Mesenchymal stem cell (in vitro differentiated cells and primary cell): ENCODE measurements around the gene TRIM46.

Experiments
- DNase-seq: peaks from one replicate; pipeline ENCODE4 v3.0.0-alpha.2; 2013
- H2AFZ ChIP-seq: one replicate; pipeline ENCODE4 v1.6.1; 2013; ENCODE audit warnings: low read depth, mild to moderate bottlenecking, control low read depth, inconsistent platforms, low read length, moderate library complexity
- H2AK5ac ChIP-seq: 2 replicates; pipeline ENCODE4 v1.6.1; 2013; ENCODE audit warnings: low read length, moderate library complexity, mild to moderate bottlenecking, inconsistent platforms; ENCODE audit not compliant: severe bottlenecking
- H2BK120ac ChIP-seq: one replicate; pipeline ENCODE4 v1.6.1; 2013; ENCODE audit warnings: low read depth, mild to moderate bottlenecking, inconsistent platforms, low read length, moderate library complexity
- H2BK12ac ChIP-seq, 2 experiments: one replicate each; pipeline ENCODE4 v1.6.1; 2013; ENCODE audit warnings: inconsistent platforms in 2 of 2, low read length in 2 of 2, mild to moderate bottlenecking in 2 of 2, moderate library complexity in 2 of 2, control low read depth in 1 of 2
- H2BK15ac ChIP-seq: one replicate; pipeline ENCODE4 v1.6.1; 2013; ENCODE audit warnings: mild to moderate bottlenecking, low read depth, inconsistent platforms; ENCODE audit not compliant: poor library complexity, severe bottlenecking
- H2BK5ac ChIP-seq: 2 replicates; pipeline ENCODE4 v1.6.1; 2013; ENCODE audit warnings: low read depth, mild to moderate bottlenecking, low read length, control low read depth, inconsistent platforms; ENCODE audit not compliant: poor library complexity, severe bottlenecking
- H3K14ac ChIP-seq, 2 experiments: one replicate each; pipeline ENCODE4 v1.6.1; 2013; ENCODE audit warnings: inconsistent platforms in 2 of 2, low read length in 2 of 2, control low read depth in 1 of 2, mild to moderate bottlenecking in 1 of 2, moderate library complexity in 1 of 2
- H3K18ac ChIP-seq, 2 experiments: one replicate each; pipeline ENCODE4 v1.6.1; 2013; ENCODE audit warnings: inconsistent platforms in 2 of 2, low read length in 2 of 2, control low read depth in 1 of 2, low read depth in 1 of 2, mild to moderate bottlenecking in 1 of 2
- H3K23ac ChIP-seq, 2 experiments: one replicate each; pipeline ENCODE4 v1.6.1; 2013; ENCODE audit warnings: inconsistent platforms in 2 of 2, low read length in 2 of 2, mild to moderate bottlenecking in 2 of 2, moderate library complexity in 2 of 2, control low read depth in 1 of 2
- H3K27ac ChIP-seq: 2 replicates; pipeline ENCODE4 v1.5.1; 2013; ENCODE audit warnings: mild to moderate bottlenecking, moderate library complexity, low read length, control low read depth, inconsistent platforms; ENCODE audit not compliant: poor library complexity, severe bottlenecking
- H3K27me3 ChIP-seq, 2 experiments: 2 replicates each; pipeline versions ENCODE4 v1.6.1 to v1.7.0; 2013; ENCODE audit warnings: low read length in 2 of 2, mild to moderate bottlenecking in 2 of 2, moderate library complexity in 2 of 2, control low read depth in 1 of 2, inconsistent platforms in 1 of 2; ENCODE audit not compliant: control insufficient read depth in 1 of 2, insufficient read depth in 1 of 2
- H3K36me3 ChIP-seq, 2 experiments: 2 replicates each; pipeline versions ENCODE4 v1.6.1 to v1.7.0; 2013; ENCODE audit warnings: low read length in 2 of 2, control low read depth in 1 of 2, inconsistent platforms in 1 of 2, low read depth in 1 of 2, mild to moderate bottlenecking in 1 of 2; ENCODE audit not compliant: insufficient read depth in 2 of 2, control insufficient read depth in 1 of 2
- H3K4ac ChIP-seq, 2 experiments: one replicate each; pipeline ENCODE4 v1.6.1; 2013; ENCODE audit warnings: inconsistent platforms in 2 of 2, low read length in 2 of 2, mild to moderate bottlenecking in 2 of 2, moderate library complexity in 2 of 2, control low read depth in 1 of 2, low read depth in 1 of 2
- H3K4me1 ChIP-seq: 2 replicates; pipeline ENCODE4 v1.6.1; 2013; ENCODE audit warnings: low read depth, low read length, control low read depth; ENCODE audit not compliant: control insufficient read depth, insufficient read depth
- H3K4me2 ChIP-seq: 2 replicates; pipeline ENCODE4 v1.6.1; 2013; ENCODE audit warnings: low read length, mild to moderate bottlenecking, inconsistent platforms; ENCODE audit not compliant: poor library complexity, severe bottlenecking
- H3K4me3 ChIP-seq, 2 experiments: 2 replicates each; pipeline versions ENCODE4 v1.5.1 to v1.7.0; 2013; ENCODE audit warnings: low read length in 2 of 2, mild to moderate bottlenecking in 2 of 2, control low read depth in 1 of 2, low read depth in 1 of 2; ENCODE audit not compliant: insufficient read depth in 1 of 2
- H3K79me1 ChIP-seq: replicated peaks from 2 replicates; pipeline ENCODE4 v1.6.1; 2013; ENCODE audit warnings: mild to moderate bottlenecking, control low read depth, low read length, inconsistent platforms; ENCODE audit not compliant: poor library complexity, severe bottlenecking
- H3K9ac ChIP-seq: 2 replicates; pipeline ENCODE4 v1.7.0; 2013; ENCODE audit warnings: mild to moderate bottlenecking, low read length, moderate library complexity
- H3K9me3 ChIP-seq: 2 replicates; pipeline ENCODE4 v1.7.0; 2013; ENCODE audit warnings: mild to moderate bottlenecking, low read length; ENCODE audit not compliant: control insufficient read depth
- H4K8ac ChIP-seq: one replicate; pipeline ENCODE4 v1.6.1; 2013; ENCODE audit warnings: inconsistent platforms, mild to moderate bottlenecking, low read length, moderate library complexity
- H4K91ac ChIP-seq: one replicate; pipeline ENCODE4 v1.6.1; 2013; ENCODE audit warnings: mild to moderate bottlenecking, low read length, inconsistent platforms
- WGBS: methylation state at CpG from one replicate; pipeline ENCODE4 v1.1.7; 2013; ENCODE audit warnings: mixed read lengths; 5-methylcytosine and 5-hydroxymethylcytosine counted together

TRIM46 gene

GRCh38 chr1:155207806-155208540 lies 34.3 kb downstream of the TRIM46 start, which contains the start of gene THBS3:
THBS3 (minus strand) TSS chr1:155207897; CDS start chr1:155207876, 21 bp downstream.
- H3K27me3 ChIP-seq, result no peaks in the 10 kb centered on the region
- peak within 1 kb of the TSS; percentile 88 to 99 for H3K18ac ChIP-seq
- H3K4me1 ChIP-seq, result peaks cover 14% of the 10 kb centered on the region
- H3K4ac ChIP-seq, result peak within 1 kb of the TSS; percentile 93 to 97
- H3K9ac ChIP-seq, result peak within 1 kb of the TSS; percentile 99
- H2AK5ac ChIP-seq, result peak within 1 kb of the TSS; percentile 69
- H3K23ac ChIP-seq, result peak within 1 kb of the TSS in 1 of 2 experiments; percentile 65
- peak within 1 kb of the TSS; percentile 83 for H2BK5ac ChIP-seq
- H3K4me2 ChIP-seq, result peak within 1 kb of the TSS; percentile 95
- peak within 1 kb of the TSS; percentile 93 to 98 for H2BK12ac ChIP-seq
- H3K4me3 ChIP-seq, result peak within 1 kb of the TSS; percentile 86 to 98
- H3K14ac ChIP-seq, result peak within 1 kb of the TSS in 1 of 2 experiments; percentile 99
- H4K91ac ChIP-seq, result peak within 1 kb of the TSS; percentile 98
- H3K27ac ChIP-seq, result peak within 1 kb of the TSS; percentile 72
- 29% methylated on average over 17 of the region's 17 CpGs for WGBS
- peak within 1 kb of the TSS; percentile 95 for H4K8ac ChIP-seq
- no peaks in the 10 kb centered on the region for H3K9me3 ChIP-seq
- peak within 1 kb of the TSS; percentile 99 for H2BK15ac ChIP-seq
- peak; percentile 46 for DNase-seq
- peaks cover 17% of the 10 kb centered on the region for H3K79me1 ChIP-seq
- H2AFZ ChIP-seq, result peak within 1 kb of the TSS; percentile 53
- H3K36me3 ChIP-seq, result peaks cover 24 to 29% of the 10 kb centered on the region in 2 experiments
- peak within 1 kb of the TSS; percentile 86 for H2BK120ac ChIP-seq

GRCh38 chr1:155208541-155209311 lies 35.1 kb downstream of the TRIM46 start, which contains the start of gene MTX1:
MTX1 (plus strand) TSS chr1:155208695; CDS start chr1:155208805, 110 bp downstream.
- Histone ChIP-seq H3K36me3 (peaks cover 20 to 26% of the 10 kb centered on the region in 2 experiments), H3K4me3 (peak within 1 kb of the TSS; percentile 86 to 98), H3K27ac (peak within 1 kb of the TSS; percentile 72), H3K18ac (peak within 1 kb of the TSS; percentile 88 to 99), H4K8ac (peak within 1 kb of the TSS; percentile 95), H2AFZ (peak within 1 kb of the TSS; percentile 90), H4K91ac (peak within 1 kb of the TSS; percentile 98), H2BK15ac (peak within 1 kb of the TSS; percentile 99), H3K9me3 (no peaks in the 10 kb centered on the region), H3K27me3 (no peaks in the 10 kb centered on the region), H2BK5ac (peak within 1 kb of the TSS; percentile 83), H2BK12ac (peak within 1 kb of the TSS; percentile 93 to 98), H3K4me1 (peaks cover 14% of the 10 kb centered on the region), H3K79me1 (peaks cover 17% of the 10 kb centered on the region), H3K4ac (peak within 1 kb of the TSS; percentile 93 to 98), H2BK120ac (peak within 1 kb of the TSS; percentile 86), H3K9ac (peak within 1 kb of the TSS; percentile 99), H3K23ac (peak within 1 kb of the TSS in 1 of 2 experiments; percentile 65), H3K14ac (peak within 1 kb of the TSS in 1 of 2 experiments; percentile 99), H2AK5ac (peak within 1 kb of the TSS; percentile 69), H3K4me2 (peak within 1 kb of the TSS; percentile 95)
- under 1% methylated on average over 58 of the region's 64 CpGs for WGBS
- peak; percentile 94 for DNase-seq

- WGBS, result 3% methylated on average over 13 of the region's 13 CpGs
- Histone ChIP-seq H3K36me3 (peaks cover 20 to 26% of the 10 kb centered on the region in 2 experiments), H2BK12ac (peak overlapping the region in 1 of 2 experiments; percentile 6), H3K4ac (peak overlapping the region; percentile 75 to 98), H3K4me1 (peaks cover 14% of the 10 kb centered on the region), H3K79me1 (peaks cover 17% of the 10 kb centered on the region), H3K27ac (no peak overlapping the region), H3K18ac (peak overlapping the region; percentile 60 to 86), H4K8ac (peak overlapping the region; percentile 92), H2BK120ac (peak overlapping the region; percentile 21), H2AFZ (peak overlapping the region; percentile 90), H3K14ac (peak overlapping the region in 1 of 2 experiments; percentile 94), H2BK5ac (no peak overlapping the region), H4K91ac (peak overlapping the region; percentile 86), H3K9ac (peak overlapping the region; percentile 99), H2BK15ac (no peak overlapping the region), H3K4me3 (peak overlapping the region; percentile 86 to 98), H3K23ac (peak overlapping the region in 1 of 2 experiments; percentile 46), H3K9me3 (no peaks in the 10 kb centered on the region), H2AK5ac (peak overlapping the region; percentile 62), H3K27me3 (no peaks in the 10 kb centered on the region), H3K4me2 (peak overlapping the region; percentile 73)
- DNase-seq, result no peak
These were observed 35.7 kb downstream of the TRIM46 start for GRCh38 chr1:155209312-155209721.
